ENCODE results near the gene C3orf20. TPM values are rescaled to one million over a fixed set of nuclear protein-coding genes. Genes with fewer than 3 reads are reported as not detected.

Gene C3orf20
- total RNA-seq, 1 donor from 2014 or later, result not detected

GRCh38 chr3:14631101-14631497 is 43.8 kb upstream of the C3orf20 start:
- H3K27me3 ChIP-seq, result no peaks in the 10 kb centered on the region
- no peak for TF ChIP-seq CTCF (IDR thresholded peaks at IDR 0.05)
- H3K4me3 ChIP-seq, result no peak overlapping the region
- no peaks in the 10 kb centered on the region for H3K9me3 ChIP-seq
- intact Hi-C loops (cut with DNase I), result no loop called here
- no peaks in the 10 kb centered on the region for H3K4me1 ChIP-seq
- peak in 1 of 2 donors; percentile 38 for DNase-seq (ENCODE audit: low spot score in 2 of 2)
- no peaks in the 10 kb centered on the region for H3K36me3 ChIP-seq
- no peak overlapping the region for H3K27ac ChIP-seq

- no peak overlapping the region for H3K27ac ChIP-seq
- no peaks in the 10 kb centered on the region for H3K27me3 ChIP-seq
- H3K36me3 ChIP-seq, result no peaks in the 10 kb centered on the region
- no peak overlapping the region for H3K4me3 ChIP-seq
- TF ChIP-seq CTCF (IDR thresholded peaks at IDR 0.05), result no peak
- peak in 1 of 2 donors; percentile 21 for DNase-seq (ENCODE audit: low spot score in 2 of 2)
- H3K9me3 ChIP-seq, result no peaks in the 10 kb centered on the region
- intact Hi-C loops (cut with DNase I), result no loop called here
- no peaks in the 10 kb centered on the region for H3K4me1 ChIP-seq
Observed at GRCh38 chr3:14631687-14632441, 43.1 kb upstream of the C3orf20 start.

GRCh38 chr3:14632442-14632930 is 42.5 kb upstream of the C3orf20 start:
- Histone ChIP-seq H3K4me3 (no peak overlapping the region), H3K4me1 (no peaks in the 10 kb centered on the region), H3K36me3 (no peaks in the 10 kb centered on the region), H3K9me3 (no peaks in the 10 kb centered on the region), H3K27ac (no peak overlapping the region), H3K27me3 (no peaks in the 10 kb centered on the region)
- no peak for TF ChIP-seq CTCF (IDR thresholded peaks at IDR 0.05)
- peak in 1 of 2 donors; percentile 28 for DNase-seq (ENCODE audit: low spot score in 2 of 2)
- intact Hi-C loops (cut with DNase I), result no loop called here

GRCh38 chr3:14633417-14633816 is 41.5 kb upstream of the C3orf20 start:
- Histone ChIP-seq H3K4me1 (no peaks in the 10 kb centered on the region), H3K27ac (no peak overlapping the region), H3K4me3 (no peak overlapping the region), H3K36me3 (no peaks in the 10 kb centered on the region), H3K27me3 (no peaks in the 10 kb centered on the region), H3K9me3 (no peaks in the 10 kb centered on the region)
- peak in 1 of 2 donors; percentile 59 for DNase-seq (ENCODE audit: low spot score in 2 of 2)
- TF ChIP-seq CTCF (IDR thresholded peaks at IDR 0.05), result no peak
- intact Hi-C loops (cut with DNase I), result no loop called here

- Histone ChIP-seq H3K9me3 (no peaks in the 10 kb centered on the region), H3K4me3 (no peak overlapping the region), H3K27ac (no peak overlapping the region), H3K4me1 (no peaks in the 10 kb centered on the region), H3K36me3 (no peaks in the 10 kb centered on the region), H3K27me3 (no peaks in the 10 kb centered on the region)
- intact Hi-C loops (cut with DNase I), result no loop called here
- peak; percentile 33 to 55 (median 38) for TF ChIP-seq CTCF (IDR thresholded peaks at IDR 0.05)
- peak in 1 of 2 donors; percentile 66 for DNase-seq (ENCODE audit: low spot score in 2 of 2)
Observed at GRCh38 chr3:14633819-14634424, 41.0 kb upstream of the C3orf20 start.

Measured in ascending aorta (tissue), 2 donors.